Bronchial epithelial cell (primary cell): Measurements from ENCODE around the gene HSF2BP. TPM values are rescaled to one million over a fixed set of nuclear protein-coding genes. Genes with fewer than 3 reads are reported as not detected.

Source experiments
- DNase-seq: peaks from one replicate; pipeline ENCODE4 v3.0.0-alpha.2; 2010; ENCODE audit warnings: low read depth
- FAIRE-seq: peaks from 2 replicates; lab custom pipeline; 2011; peaks lifted over from hg19 to GRCh38; lab: Jason Lieb, UNC
- H3K27me3 ChIP-seq: 2 replicates; pipeline ENCODE4 v1.5.1; 2011; ENCODE audit warnings: low read length; ENCODE audit not compliant: control insufficient read depth, insufficient read depth
- H3K36me3 ChIP-seq: 2 replicates; pipeline ENCODE4 v1.5.1; 2011; ENCODE audit warnings: low read length; ENCODE audit not compliant: control insufficient read depth, insufficient read depth
- H3K4me3 ChIP-seq: 2 replicates; pipeline ENCODE4 v1.5.1; 2011; ENCODE audit warnings: mild to moderate bottlenecking, low read depth, low read length, control low read depth
- CTCF ChIP-seq: IDR thresholded peaks from 2 replicates; pipeline ENCODE4 v1.5.1; 2011; ENCODE audit warnings: mild to moderate bottlenecking, moderate library complexity, low read length, control low read depth, inconsistent platforms; ENCODE audit not compliant: insufficient read depth, severe bottlenecking
- total RNA-seq: library from RNA; depleted of rRNA; stranded (reverse); fragments of >200 nt; gene quantifications from 2 replicates; pipeline ENCODE4 v1.2.1, GENCODE V29; 2014

Gene HSF2BP
- 5.8 and 6.6 TPM in 2 replicates for total RNA-seq

GRCh38 chr21:43659136-43660000, at the start of gene HSF2BP, which contains the start of gene RRP1B:
HSF2BP (minus strand) TSS chr21:43659488; CDS start chr21:43658096, 1,392 bp downstream.
RRP1B (plus strand) TSS chr21:43659560; CDS start chr21:43659665, 105 bp downstream.
- DNase-seq (peak; percentile 44), FAIRE-seq (no peak)

GRCh38 chr21:43708745-43709381, 49.6 kb upstream of the HSF2BP start:
- FAIRE-seq (no peak), DNase-seq (no peak)
- Histone ChIP-seq H3K4me3 (no peak overlapping the region), H3K27me3 (no peaks in the 10 kb centered on the region), H3K36me3 (no peaks in the 10 kb centered on the region)
- TF ChIP-seq CTCF: no peak

More at GRCh38 chr21:43659136-43660000, at the start of gene HSF2BP, which contains the start of gene RRP1B:
- Histone ChIP-seq H3K4me3 (peak within 1 kb of the TSS; percentile 75), H3K36me3 (no peaks in the 10 kb centered on the region), H3K27me3 (no peaks in the 10 kb centered on the region)
- peak; percentile 8 for TF ChIP-seq CTCF

- Histone ChIP-seq H3K4me3 (no peak overlapping the region), H3K36me3 (no peaks in the 10 kb centered on the region), H3K27me3 (no peaks in the 10 kb centered on the region)
- no peak for TF ChIP-seq CTCF
- DNase-seq (no peak), FAIRE-seq (no peak)
Measured at GRCh38 chr21:43707462-43707861, 48.2 kb upstream of the HSF2BP start.

GRCh38 chr21:43703035-43703880, 44.0 kb upstream of the HSF2BP start:
- no peak for TF ChIP-seq CTCF
- Histone ChIP-seq H3K36me3 (no peaks in the 10 kb centered on the region), H3K4me3 (no peak overlapping the region), H3K27me3 (no peaks in the 10 kb centered on the region)
- DNase-seq: peak; percentile 39
- FAIRE-seq: no peak

- no peaks in the 10 kb centered on the region for H3K27me3 ChIP-seq
- no peaks in the 10 kb centered on the region for H3K36me3 ChIP-seq
- peak; percentile 35 for DNase-seq
- H3K4me3 ChIP-seq: no peak overlapping the region
- FAIRE-seq: no peak
- TF ChIP-seq CTCF: no peak
Measured at GRCh38 chr21:43702785-43703034, 43.4 kb upstream of the HSF2BP start.
